Muscle layer of duodenum (tissue), 2 donors: ENCODE measurements around the gene DCC.

Experiments used
- H3K27ac ChIP-seq: one replicate; pipeline ENCODE4 v1.7.0; 2013; ENCODE audit warnings: mild to moderate bottlenecking, low read length
- H3K27me3 ChIP-seq: one replicate; pipeline ENCODE4 v1.7.0; 2013; ENCODE audit warnings: low read depth, mild to moderate bottlenecking, control low read depth, low read length
- H3K36me3 ChIP-seq, 2 donors: one replicate each; pipeline ENCODE4 v1.7.0; 2013; ENCODE audit warnings: low read length in 2 of 2, control low read depth in 1 of 2, mild to moderate bottlenecking in 1 of 2; ENCODE audit not compliant: insufficient read depth in 2 of 2, control insufficient read depth in 1 of 2
- H3K4me1 ChIP-seq, 2 donors: one replicate each; pipeline ENCODE4 v1.7.0; 2013; ENCODE audit warnings: low read length in 2 of 2, mild to moderate bottlenecking in 2 of 2, control low read depth in 1 of 2, moderate library complexity in 1 of 2; ENCODE audit not compliant: insufficient read depth in 2 of 2, control insufficient read depth in 1 of 2
- H3K4me3 ChIP-seq, 2 donors: one replicate each; pipeline ENCODE4 v1.7.0; 2013; ENCODE audit warnings: low read length in 2 of 2, low read depth in 1 of 2, mild to moderate bottlenecking in 1 of 2
- H3K9me3 ChIP-seq, 2 donors: one replicate each; pipeline ENCODE4 v1.7.0; 2013; ENCODE audit warnings: low read length in 2 of 2, control low read depth in 1 of 2, mild to moderate bottlenecking in 1 of 2; ENCODE audit not compliant: control insufficient read depth in 1 of 2
- donor health status: healthy.

DCC gene

DNA sequence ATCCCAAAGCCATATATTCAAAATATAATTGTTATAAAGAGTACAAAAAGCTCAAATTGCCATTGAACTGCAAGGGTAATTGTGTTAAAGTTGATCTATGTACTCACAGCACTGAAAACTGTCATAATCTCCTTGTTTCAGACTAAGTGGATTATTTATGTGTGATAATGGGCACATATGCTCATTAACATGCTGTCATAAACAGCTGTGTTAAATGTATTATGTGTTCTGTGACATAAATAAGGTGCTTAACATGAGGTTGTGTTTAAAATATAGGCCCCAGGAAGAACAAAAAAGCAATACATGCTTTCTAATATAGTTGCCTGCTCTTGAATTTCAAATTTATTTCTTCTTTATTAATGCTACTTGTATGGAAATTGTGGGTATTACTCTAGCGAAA lies 409.5 kb downstream of the DCC start:
- Histone ChIP-seq H3K4me1 (no peaks in the 10 kb centered on the region), H3K27me3 (no peaks in the 10 kb centered on the region), H3K4me3 (no peak overlapping the region), H3K9me3 (peaks cover 0 to 5% of the 10 kb centered on the region in 2 donors), H3K36me3 (no peaks in the 10 kb centered on the region), H3K27ac (no peak overlapping the region)

GRCh38 chr18:52750995-52751394 lies 411.0 kb downstream of the DCC start:
- no peak overlapping the region for H3K4me3 ChIP-seq
- H3K4me1 ChIP-seq = no peaks in the 10 kb centered on the region
- H3K27ac ChIP-seq = no peak overlapping the region
- no peaks in the 10 kb centered on the region for H3K36me3 ChIP-seq
- H3K9me3 ChIP-seq = peaks cover 0 to 5% of the 10 kb centered on the region in 2 donors
- no peaks in the 10 kb centered on the region for H3K27me3 ChIP-seq

DNA sequence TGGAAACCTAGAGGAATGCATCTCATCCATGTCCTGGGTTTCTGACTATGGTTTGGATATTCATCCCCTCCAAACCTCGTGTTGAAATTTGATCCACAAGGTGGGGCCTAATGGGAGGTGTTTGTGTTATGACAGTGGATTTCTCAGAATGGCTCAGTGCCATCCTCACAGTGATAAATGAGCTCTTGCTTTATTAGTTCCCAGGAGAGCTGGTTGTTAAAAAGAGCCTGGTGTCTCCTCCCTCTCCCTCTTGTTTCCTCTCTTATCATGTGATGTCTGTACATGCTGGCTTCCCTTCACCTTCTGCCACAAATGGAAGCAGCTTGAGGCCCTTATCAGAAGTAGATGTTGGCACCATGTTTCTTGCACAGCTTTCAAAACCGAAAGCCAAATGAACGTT lies 424.3 kb downstream of the DCC start:
- Histone ChIP-seq H3K27me3 (no peaks in the 10 kb centered on the region), H3K27ac (no peak overlapping the region), H3K36me3 (no peaks in the 10 kb centered on the region), H3K9me3 (no peaks in the 10 kb centered on the region), H3K4me1 (no peaks in the 10 kb centered on the region), H3K4me3 (no peak overlapping the region)

GRCh38 chr18:52766002-52766545 lies 426.1 kb downstream of the DCC start:
- Histone ChIP-seq H3K27me3 (no peaks in the 10 kb centered on the region), H3K9me3 (no peaks in the 10 kb centered on the region), H3K36me3 (no peaks in the 10 kb centered on the region), H3K27ac (no peak overlapping the region), H3K4me1 (no peaks in the 10 kb centered on the region), H3K4me3 (no peak overlapping the region)

DNA sequence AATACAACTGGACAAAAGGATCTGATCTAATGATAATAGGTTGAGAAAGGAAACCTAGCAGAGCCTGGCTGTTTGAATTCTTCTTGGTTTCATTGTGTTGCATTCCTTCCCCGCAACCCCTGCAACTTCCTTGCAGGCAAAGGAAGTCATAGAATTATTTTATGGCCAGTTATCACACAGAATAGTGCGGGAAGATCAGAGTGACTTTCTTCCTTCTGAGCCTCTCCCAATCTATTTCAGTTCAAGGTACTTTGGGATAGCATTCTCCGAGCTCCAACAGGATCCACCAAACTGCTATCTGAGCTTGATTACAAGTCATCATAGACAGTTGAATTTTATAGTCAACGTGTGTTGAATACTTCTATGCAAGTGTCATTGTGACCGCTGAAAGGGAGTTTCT lies 441.1 kb downstream of the DCC start:
- Histone ChIP-seq H3K27me3 (no peaks in the 10 kb centered on the region), H3K36me3 (no peaks in the 10 kb centered on the region), H3K4me1 (no peaks in the 10 kb centered on the region), H3K4me3 (no peak overlapping the region), H3K9me3 (no peaks in the 10 kb centered on the region), H3K27ac (no peak overlapping the region)

- Histone ChIP-seq H3K27me3 (no peaks in the 10 kb centered on the region), H3K36me3 (no peaks in the 10 kb centered on the region), H3K4me3 (peak overlapping the region in 1 of 2 donors; percentile 6), H3K9me3 (peaks cover 6 to 28% of the 10 kb centered on the region in 2 donors), H3K4me1 (no peaks in the 10 kb centered on the region), H3K27ac (no peak overlapping the region)
Measured at GRCh38 chr18:52791321-52791720, 451.3 kb downstream of the DCC start.

- Histone ChIP-seq H3K4me3 (no peak overlapping the region), H3K9me3 (no peaks in the 10 kb centered on the region), H3K27me3 (no peaks in the 10 kb centered on the region), H3K36me3 (no peaks in the 10 kb centered on the region), H3K27ac (no peak overlapping the region), H3K4me1 (no peaks in the 10 kb centered on the region)
Measured at GRCh38 chr18:52812834-52813233, 472.8 kb downstream of the DCC start.

- Histone ChIP-seq H3K9me3 (no peaks in the 10 kb centered on the region), H3K27me3 (no peaks in the 10 kb centered on the region), H3K4me3 (no peak overlapping the region), H3K4me1 (no peaks in the 10 kb centered on the region), H3K36me3 (no peaks in the 10 kb centered on the region), H3K27ac (no peak overlapping the region)
Measured at GRCh38 chr18:52813635-52814416, 473.8 kb downstream of the DCC start.

DNA sequence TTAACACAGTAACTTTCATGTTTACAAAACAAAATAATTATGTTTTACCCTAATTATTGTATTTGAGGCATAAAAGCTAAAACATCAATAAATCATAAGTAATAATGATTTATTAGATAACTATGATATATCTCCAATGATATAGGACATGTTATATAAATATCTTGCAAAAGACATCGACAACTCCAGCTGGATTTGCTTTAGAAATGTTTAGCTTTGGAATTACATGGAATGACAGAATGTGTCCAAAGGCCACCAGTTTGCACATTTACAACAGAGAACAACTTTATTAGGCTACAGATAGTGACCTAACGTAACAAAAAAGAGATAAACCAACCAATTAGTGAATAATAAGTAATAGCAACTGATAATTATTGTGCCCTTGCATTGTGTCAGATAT lies 475.7 kb downstream of the DCC start:
- H3K4me1 ChIP-seq = no peaks in the 10 kb centered on the region
- no peaks in the 10 kb centered on the region for H3K9me3 ChIP-seq
- no peaks in the 10 kb centered on the region for H3K27me3 ChIP-seq
- H3K27ac ChIP-seq = no peak overlapping the region
- H3K36me3 ChIP-seq = no peaks in the 10 kb centered on the region
- H3K4me3 ChIP-seq = no peak overlapping the region

GRCh38 chr18:52816121-52816520 lies 476.1 kb downstream of the DCC start:
- Histone ChIP-seq H3K27ac (no peak overlapping the region), H3K9me3 (no peaks in the 10 kb centered on the region), H3K36me3 (no peaks in the 10 kb centered on the region), H3K27me3 (no peaks in the 10 kb centered on the region), H3K4me3 (no peak overlapping the region), H3K4me1 (no peaks in the 10 kb centered on the region)

DNA sequence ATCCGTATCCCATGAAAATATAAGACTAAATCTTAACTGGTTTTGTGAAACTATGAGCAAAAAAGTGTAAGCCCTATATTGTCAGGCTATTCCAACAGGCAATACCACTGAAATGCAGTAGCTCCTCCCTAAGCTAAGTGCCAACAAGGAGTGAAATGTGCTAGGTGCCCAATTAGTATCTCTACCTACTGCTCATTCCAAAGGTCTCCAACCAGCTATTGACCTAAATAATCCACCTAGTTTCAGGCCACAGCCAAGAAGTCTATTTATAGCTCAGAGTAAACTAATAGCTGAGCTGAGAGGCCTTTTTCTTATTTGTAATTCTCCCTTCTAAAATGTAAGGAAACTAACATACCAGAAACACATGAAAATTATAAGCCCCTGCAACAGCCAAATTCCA lies 482.2 kb downstream of the DCC start:
- no peak overlapping the region for H3K4me3 ChIP-seq
- H3K9me3 ChIP-seq = no peaks in the 10 kb centered on the region

DNA sequence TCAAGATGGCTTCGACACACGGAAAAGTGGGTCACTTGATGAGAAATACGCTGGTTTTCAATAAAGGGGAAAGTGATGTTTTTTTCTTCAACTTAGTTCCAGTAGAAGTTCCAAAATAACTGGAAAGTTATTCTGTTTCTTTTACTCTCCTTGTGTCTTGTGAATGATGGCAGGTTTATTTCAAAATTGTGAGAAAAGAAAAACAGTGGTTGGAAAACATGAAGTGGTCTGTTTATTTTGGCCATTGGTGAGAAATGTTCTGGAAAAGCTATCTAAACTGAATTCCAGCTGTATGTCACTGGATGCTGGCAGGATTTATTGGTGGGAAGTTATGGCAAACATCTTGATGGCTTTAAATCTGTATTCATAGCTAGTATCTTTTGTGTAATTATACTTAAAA lies 484.1 kb downstream of the DCC start:
- no peak overlapping the region for H3K27ac ChIP-seq
- no peaks in the 10 kb centered on the region for H3K27me3 ChIP-seq
- H3K4me3 ChIP-seq = no peak overlapping the region
- peaks cover 0 to 19% of the 10 kb centered on the region in 2 donors for H3K4me1 ChIP-seq
- H3K9me3 ChIP-seq = no peaks in the 10 kb centered on the region
- H3K36me3 ChIP-seq = no peaks in the 10 kb centered on the region

More for the DNA sequence above, 482.2 kb downstream of the DCC start:
- no peaks in the 10 kb centered on the region for H3K36me3 ChIP-seq
- no peaks in the 10 kb centered on the region for H3K27me3 ChIP-seq
- H3K4me1 ChIP-seq = peaks cover 0 to 19% of the 10 kb centered on the region in 2 donors
- no peak overlapping the region for H3K27ac ChIP-seq
